ENCODE measurements around the gene PGRMC2.
A peak's percentile ranks its signal among the peaks of the same experiment; 100 is the strongest.
"Not testable (repeated sequence)": the region's sequence is repeated elsewhere in the genome, so short reads cannot be mapped to it uniquely, and the experiment has no call there.

PGRMC2 gene

GRCh38 chr4:128267745-128268144 is 19.9 kb downstream of the PGRMC2 start:
- no peak for DNase-seq (ENCODE audit: low read depth, low spot score)

GRCh38 chr4:128267171-128267570 is 20.4 kb downstream of the PGRMC2 start:
- DNase-seq (ENCODE audit: low read depth, low spot score): not testable (repeated sequence)

DNA sequence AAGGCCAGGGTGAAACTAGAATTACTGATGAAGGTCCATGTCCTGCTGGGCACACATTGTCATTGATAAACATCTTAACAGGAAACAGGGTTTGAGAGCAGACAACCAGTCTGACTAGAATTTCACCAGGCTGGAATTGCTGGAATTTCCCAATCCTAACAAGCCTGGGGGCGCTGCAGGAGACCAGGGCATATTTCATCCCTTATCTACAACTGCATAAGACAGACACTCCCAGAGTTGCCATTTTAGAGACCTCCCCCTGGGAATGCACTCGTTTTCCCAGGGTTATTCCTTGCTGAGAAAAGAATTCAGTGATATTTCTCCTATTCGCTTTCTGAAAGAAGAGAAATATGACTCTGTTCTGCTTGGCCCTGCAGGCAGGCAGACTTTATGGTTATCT is 22.1 kb downstream of the PGRMC2 start:
- DNase-seq (ENCODE audit: low read depth, low spot score): not testable (repeated sequence)

GRCh38 chr4:128259889-128260288 is 27.7 kb downstream of the PGRMC2 start:
- DNase-seq (ENCODE audit: low read depth, low spot score): not testable (repeated sequence)

- DNase-seq (ENCODE audit: low read depth, low spot score): not testable (repeated sequence)
These were observed 29.4 kb downstream of the PGRMC2 start for GRCh38 chr4:128258166-128258565.

DNA sequence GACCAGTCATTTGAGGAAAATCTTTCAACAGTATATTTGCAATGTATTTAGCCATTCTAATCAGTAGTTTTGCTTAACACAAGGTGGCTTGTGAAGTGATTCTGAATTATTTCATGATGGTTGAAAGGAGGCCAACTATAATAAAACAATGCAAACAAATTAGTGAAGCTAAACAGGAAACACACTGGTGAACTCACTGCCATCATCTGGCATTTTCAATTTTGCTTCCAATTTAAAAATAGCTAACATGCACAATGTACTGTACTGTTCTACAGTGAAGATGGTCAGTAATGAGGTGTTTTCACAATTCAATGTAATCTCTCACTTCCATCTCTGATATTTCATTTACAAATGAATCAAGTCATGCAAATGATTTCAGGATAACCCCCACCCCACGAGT is 31.1 kb downstream of the PGRMC2 start:
- no peak for DNase-seq (ENCODE audit: low read depth, low spot score)

- DNase-seq (ENCODE audit: low read depth, low spot score): no peak
These were observed 31.7 kb downstream of the PGRMC2 start for GRCh38 chr4:128255906-128256305.

DNA sequence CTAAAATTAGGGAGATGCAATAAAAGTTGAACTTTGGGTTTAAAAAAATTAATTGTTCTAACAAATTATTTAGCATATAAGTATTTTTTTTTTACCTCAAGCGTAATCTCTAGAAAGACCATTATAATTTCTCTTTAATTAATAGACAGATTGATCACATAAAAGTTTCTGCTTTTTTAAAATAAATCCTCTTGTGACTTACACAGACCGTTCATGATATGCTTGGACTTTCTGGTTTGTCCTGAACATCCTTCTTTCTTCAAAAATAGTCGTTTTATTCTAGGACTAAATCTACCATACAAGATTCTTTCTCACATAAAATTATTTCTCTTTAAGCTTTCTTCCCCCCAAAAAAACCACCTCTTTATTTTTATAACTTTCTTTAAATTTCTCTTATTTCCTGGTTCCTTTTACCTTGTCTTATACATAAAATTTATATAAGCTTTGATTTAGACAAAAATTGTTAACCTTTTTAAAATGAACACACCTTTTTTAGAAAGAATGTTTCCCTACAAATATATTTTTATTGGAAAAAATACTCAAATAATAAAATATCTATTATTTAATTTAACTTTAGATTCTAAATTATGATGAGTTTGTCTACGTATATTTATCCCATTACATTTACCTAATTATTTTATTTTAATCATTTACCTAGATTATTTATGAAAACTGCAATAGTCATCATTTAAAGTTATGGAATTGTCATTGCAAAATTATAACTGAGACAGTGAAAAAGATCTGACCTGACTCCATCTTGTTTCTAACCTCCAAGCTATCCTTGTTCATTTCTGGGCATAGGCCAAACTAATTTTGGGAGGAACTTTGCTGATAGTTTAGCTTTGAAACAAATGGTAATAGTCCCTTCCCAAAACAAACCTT is 37.6 kb downstream of the PGRMC2 start:
- DNase-seq (ENCODE audit: low read depth, low spot score): no peak

DNA sequence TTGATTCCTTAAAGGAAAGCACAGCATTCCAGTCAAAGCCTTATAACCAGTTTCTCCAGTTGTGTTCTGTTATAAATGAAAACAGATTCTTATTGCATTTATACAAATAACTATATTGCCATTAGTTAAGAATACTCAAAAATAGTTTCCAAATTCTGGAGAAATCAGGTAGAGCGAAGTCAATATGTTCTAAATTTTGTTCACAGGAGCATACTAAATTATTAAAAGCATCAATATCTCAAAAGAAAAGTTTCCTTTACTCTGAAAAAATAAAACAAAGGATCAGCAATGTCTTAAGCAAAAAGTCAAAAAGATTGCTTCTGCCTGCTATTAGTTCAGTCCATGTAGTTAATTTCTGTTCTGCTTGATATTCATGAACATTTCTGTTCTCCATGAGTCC is 39.7 kb downstream of the PGRMC2 start:
- no peak for DNase-seq (ENCODE audit: low read depth, low spot score)

- DNase-seq (ENCODE audit: low read depth, low spot score): not testable (repeated sequence)
These were observed 42.2 kb downstream of the PGRMC2 start for GRCh38 chr4:128245391-128245790.

- DNase-seq (ENCODE audit: low read depth, low spot score): no peak
These were observed 43.2 kb downstream of the PGRMC2 start for GRCh38 chr4:128244379-128244778.

GRCh38 chr4:128242601-128243000 is 45.0 kb downstream of the PGRMC2 start:
- no peak for DNase-seq (ENCODE audit: low read depth, low spot score)

DNA sequence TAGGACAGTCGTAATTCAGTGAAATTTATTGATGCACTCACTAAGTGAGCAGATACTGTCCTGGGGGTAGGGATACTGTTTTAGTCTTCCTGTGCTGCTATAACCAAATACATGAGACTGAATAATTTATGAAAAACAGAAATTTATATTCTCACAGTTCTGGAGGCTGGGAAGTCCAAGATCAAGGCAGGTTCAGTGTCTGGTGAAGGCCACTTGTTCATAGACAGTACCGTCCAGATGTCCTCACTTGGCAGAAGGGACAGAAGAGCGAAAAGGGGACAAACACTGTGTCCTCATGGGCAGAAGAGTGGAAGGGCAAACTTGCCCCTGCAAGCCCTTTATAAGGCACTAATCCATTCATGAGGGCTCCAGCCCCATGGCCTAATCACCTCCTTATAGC is 45.6 kb downstream of the PGRMC2 start:
- no peak for DNase-seq (ENCODE audit: low read depth, low spot score)

DNA sequence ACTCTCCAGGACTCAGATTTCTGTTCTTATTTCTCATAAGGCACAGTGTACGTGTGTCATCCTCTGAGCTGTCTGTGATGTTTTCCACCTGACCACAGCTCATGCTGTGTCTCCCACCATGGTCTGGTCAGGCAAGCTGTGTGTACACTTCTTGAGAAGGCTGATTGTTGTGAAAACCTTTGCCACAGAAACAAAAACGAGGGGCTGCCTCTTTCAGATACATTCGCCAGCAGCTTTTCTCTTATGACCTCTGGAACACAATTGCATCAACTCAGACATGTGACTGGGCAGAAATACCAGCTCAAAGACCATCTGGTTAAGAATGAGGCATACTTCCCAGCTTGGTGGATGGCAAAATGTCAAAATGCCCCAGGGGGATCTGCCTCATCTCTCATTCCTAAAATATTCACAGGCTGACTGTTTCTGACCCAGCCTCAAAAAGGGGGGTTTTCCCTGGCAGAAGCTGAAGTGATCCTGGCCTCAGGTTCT is 46.1 kb downstream of the PGRMC2 start:
- peak; percentile 91 for DNase-seq (ENCODE audit: low read depth, low spot score)

DNA sequence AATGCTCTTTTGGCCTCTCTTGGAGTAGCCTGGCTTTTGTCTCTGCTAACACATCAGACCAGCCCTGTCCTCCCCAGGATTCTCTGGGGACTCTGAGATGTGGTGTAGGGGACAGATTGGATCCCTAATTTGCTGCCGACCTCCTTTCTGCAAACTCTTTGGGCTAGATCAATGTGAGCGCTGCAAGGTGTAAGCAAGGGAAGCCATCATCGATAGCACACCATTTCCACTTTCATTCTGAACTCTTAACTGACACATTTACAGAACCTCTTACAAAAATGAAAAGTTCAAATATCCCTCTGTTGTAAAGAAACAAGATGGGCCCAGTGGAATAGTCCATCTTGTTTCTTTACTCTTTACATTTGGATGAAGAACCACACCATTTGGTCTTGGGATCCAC is 46.6 kb downstream of the PGRMC2 start:
- no peak for DNase-seq (ENCODE audit: low read depth, low spot score)

- no peak for DNase-seq (ENCODE audit: low read depth, low spot score)
These were observed 52.8 kb downstream of the PGRMC2 start for GRCh38 chr4:128234836-128235235.

DNA sequence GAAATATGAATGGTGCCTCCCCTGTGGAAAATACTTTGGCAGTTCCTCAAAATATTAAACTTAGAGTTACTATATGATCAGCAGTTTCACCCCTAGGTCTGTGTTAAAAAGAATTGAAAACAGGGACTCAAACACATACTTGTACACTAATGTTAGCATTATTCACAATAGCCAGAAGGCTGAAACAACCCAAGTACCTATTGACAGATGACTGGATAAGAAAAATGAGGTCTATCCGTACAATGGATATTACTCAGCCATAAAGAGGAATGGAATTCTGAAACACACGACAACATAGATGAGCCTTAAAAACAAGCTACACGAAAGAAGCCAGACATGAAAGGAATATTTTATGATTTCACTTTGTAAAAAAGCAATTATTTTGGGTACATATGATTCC is 54.9 kb downstream of the PGRMC2 start:
- no peak for DNase-seq (ENCODE audit: low read depth, low spot score)

- DNase-seq (ENCODE audit: low read depth, low spot score): no peak
These were observed 58.5 kb downstream of the PGRMC2 start for GRCh38 chr4:128228845-128229795.

GRCh38 chr4:128227991-128228571 is 59.5 kb downstream of the PGRMC2 start:
- peak; percentile 46 for DNase-seq (ENCODE audit: low read depth, low spot score)

- peak; percentile 83 for DNase-seq (ENCODE audit: low read depth, low spot score)
These were observed 62.5 kb downstream of the PGRMC2 start for GRCh38 chr4:128225148-128225547.

DNA sequence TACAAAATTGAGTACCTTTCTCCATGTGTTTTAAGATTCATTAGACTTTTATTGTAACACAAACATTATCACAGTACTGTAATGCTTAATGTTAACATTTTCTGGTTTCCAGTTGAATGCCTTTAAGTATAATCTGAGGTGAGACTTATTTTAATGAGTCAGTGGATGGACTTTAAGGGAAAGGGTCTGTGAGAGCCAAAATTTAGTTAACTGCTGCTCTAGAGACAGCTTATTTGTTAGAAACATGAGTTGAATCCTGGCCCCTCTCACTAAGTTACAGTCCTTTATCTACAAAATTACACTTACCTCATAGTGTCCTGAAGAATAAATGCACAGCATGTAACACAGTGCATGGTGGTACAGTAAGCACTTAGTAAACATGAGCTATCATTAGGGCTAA is 66.0 kb downstream of the PGRMC2 start:
- DNase-seq (ENCODE audit: low read depth, low spot score): peak; percentile 32
